Coronary artery (tissue), 2 donors: ENCODE results near the gene LCP1.

ENCODE experiments used
- DNase-seq: peaks from one replicate; pipeline ENCODE4 v3.0.0-alpha.2; 2017; ENCODE audit warnings: low spot score
- H3K27ac ChIP-seq, 2 donors: fragments of 200-600 bp; sonication (generic); one replicate each; pipeline ENCODE4 v1.5.1; 2016 to 2019
- H3K4me3 ChIP-seq: fragments of 200-600 bp; sonication (generic); 2 replicates; pipeline ENCODE4 v1.5.1; 2016; ENCODE audit warnings: mild to moderate bottlenecking, moderate library complexity
- CTCF ChIP-seq: fragments of 200-600 bp; sonication (generic); IDR thresholded peaks from one replicate; pipeline ENCODE4 v1.5.1; 2019; ENCODE audit warnings: antibody characterized with exemption

LCP1 gene

DNA sequence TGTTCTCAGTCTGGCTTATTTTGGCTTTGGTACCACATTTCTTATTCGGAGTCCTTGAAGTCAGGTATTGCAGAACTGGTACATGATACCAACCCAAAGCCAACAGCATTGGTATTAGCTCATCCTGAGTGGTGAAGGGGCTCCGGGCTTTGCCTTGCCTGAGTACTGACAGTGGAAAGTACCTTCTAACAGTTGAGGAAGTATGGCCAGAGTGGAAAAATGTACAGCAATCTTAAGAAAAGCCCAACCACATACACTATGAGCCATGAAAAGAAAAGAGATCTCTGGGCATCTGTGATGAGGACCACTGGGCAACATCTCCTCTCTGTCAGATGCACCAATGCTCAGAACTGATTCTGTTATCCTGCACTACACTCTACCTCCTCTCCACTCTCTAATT, 8.3 kb downstream of the LCP1 start:
- no peak overlapping the region for H3K27ac ChIP-seq
- H3K4me3 ChIP-seq, result no peak overlapping the region
- TF ChIP-seq CTCF, result no peak
- DNase-seq, result no peak

- peak overlapping the region in 1 of 2 donors; percentile 54 for H3K27ac ChIP-seq
- no peak for DNase-seq
- no peak for TF ChIP-seq CTCF
- no peak overlapping the region for H3K4me3 ChIP-seq
Observed at GRCh38 chr13:46172531-46172991, 9.4 kb downstream of the LCP1 start.

DNA sequence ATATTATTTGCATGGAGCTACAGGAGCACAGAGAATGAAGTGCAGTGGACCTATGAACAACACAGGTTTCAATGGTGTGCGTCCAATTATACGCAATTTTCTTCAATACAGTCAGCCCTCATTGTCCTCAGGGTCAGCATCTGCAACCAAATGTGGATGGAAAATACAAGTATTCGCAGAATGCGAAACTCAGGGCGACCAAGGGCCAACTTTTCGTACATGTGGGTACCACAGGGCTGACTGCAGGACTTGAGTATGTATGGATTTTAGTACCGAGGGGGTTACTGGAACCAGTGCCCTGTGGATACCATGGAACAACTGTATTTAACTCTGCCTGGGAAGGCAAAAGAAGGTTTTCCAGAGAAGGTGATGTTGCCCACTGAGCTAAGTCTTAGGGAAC, 10.2 kb downstream of the LCP1 start:
- DNase-seq, result no peak
- peak overlapping the region in 1 of 2 donors; percentile 19 for H3K27ac ChIP-seq
- no peak overlapping the region for H3K4me3 ChIP-seq
- TF ChIP-seq CTCF, result no peak

DNA sequence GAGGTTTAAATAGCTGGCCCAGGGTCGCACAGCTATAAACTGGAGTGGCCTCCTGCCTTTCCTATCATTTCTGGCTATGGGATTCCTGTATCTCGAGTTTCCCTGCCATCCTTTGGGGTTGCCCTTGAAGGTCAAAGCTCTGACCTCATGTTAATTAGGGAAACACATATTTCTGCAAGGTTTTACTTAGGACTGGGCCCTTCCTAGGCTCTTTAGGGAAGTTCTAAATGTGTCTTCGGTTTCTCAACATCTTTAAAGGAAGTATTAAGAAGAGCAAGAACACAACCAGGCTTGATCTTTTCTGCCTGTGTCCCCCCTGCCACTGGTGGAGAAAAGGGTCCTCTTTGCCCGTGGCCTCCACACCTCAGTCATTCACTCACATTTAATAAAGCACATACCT, 10.8 kb downstream of the LCP1 start:
- H3K4me3 ChIP-seq, result no peak overlapping the region
- no peak for TF ChIP-seq CTCF
- no peak for DNase-seq
- H3K27ac ChIP-seq, result peak overlapping the region in 1 of 2 donors; percentile 19

GRCh38 chr13:46170687-46171086, 11.3 kb downstream of the LCP1 start:
- Histone ChIP-seq H3K27ac (peak overlapping the region in 1 of 2 donors; percentile 15), H3K4me3 (no peak overlapping the region)
- no peak for DNase-seq
- no peak for TF ChIP-seq CTCF

DNA sequence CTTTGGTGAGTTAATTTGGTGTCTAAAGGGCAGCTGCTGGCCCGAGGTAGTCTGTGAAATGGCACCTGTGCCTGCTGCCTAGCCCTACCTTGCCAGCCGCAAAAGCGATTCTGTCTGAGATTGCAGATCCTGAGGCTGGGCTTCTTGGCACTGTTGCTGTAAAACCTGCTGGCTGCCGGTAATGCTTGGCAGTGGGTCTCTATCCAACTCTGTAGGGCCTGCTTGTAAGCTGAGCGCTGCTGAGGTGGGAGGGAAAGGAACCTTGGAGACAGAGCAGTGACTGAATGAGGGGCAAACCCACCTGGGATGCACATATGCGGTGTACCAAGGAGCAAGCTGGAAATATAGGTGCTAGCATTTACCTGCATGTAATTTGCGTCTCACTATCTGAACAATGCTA, 11.7 kb downstream of the LCP1 start:
- no peak for DNase-seq
- Histone ChIP-seq H3K4me3 (no peak overlapping the region), H3K27ac (peak overlapping the region in 1 of 2 donors; percentile 15)
- TF ChIP-seq CTCF, result no peak

DNA sequence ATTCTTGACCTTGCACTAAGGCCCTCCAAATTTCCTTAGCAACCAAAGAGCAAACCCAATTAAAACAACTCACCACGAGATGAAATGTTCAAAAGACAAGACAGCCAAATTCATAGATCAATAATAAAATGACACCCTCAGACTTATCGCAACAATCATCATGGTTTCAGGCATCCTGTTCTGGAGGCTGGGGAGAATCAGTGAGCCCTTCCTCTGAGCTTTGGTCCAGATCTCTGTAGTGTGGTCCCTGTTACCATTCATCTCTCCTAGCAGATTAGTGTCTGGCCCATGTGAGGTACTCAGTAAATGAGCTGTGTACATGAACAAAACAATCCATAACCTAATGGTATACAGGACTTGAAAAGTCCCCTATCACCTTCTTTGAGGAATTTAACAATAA, 12.2 kb downstream of the LCP1 start:
- peak overlapping the region in 1 of 2 donors; percentile 15 for H3K27ac ChIP-seq
- no peak for TF ChIP-seq CTCF
- H3K4me3 ChIP-seq, result no peak overlapping the region
- no peak for DNase-seq
